Bronchial epithelial cell (primary cell): ENCODE measurements around the gene ZSCAN12. TPM values are rescaled to one million over a fixed set of nuclear protein-coding genes. Genes with fewer than 3 reads are reported as not detected.
A peak's percentile ranks its signal among the peaks of the same experiment; 100 is the strongest.

Experiments used
- DNase-seq: peaks from one replicate; pipeline ENCODE4 v3.0.0-alpha.2; 2010; ENCODE audit warnings: low read depth
- FAIRE-seq: peaks from 2 replicates; lab custom pipeline; 2011; peaks lifted over from hg19 to GRCh38; lab: Jason Lieb, UNC
- H3K27me3 ChIP-seq: 2 replicates; pipeline ENCODE4 v1.5.1; 2011; ENCODE audit warnings: low read length; ENCODE audit not compliant: control insufficient read depth, insufficient read depth
- H3K36me3 ChIP-seq: 2 replicates; pipeline ENCODE4 v1.5.1; 2011; ENCODE audit warnings: low read length; ENCODE audit not compliant: control insufficient read depth, insufficient read depth
- H3K4me3 ChIP-seq: 2 replicates; pipeline ENCODE4 v1.5.1; 2011; ENCODE audit warnings: mild to moderate bottlenecking, low read depth, low read length, control low read depth
- CTCF ChIP-seq: IDR thresholded peaks from 2 replicates; pipeline ENCODE4 v1.5.1; 2011; ENCODE audit warnings: mild to moderate bottlenecking, moderate library complexity, low read length, control low read depth, inconsistent platforms; ENCODE audit not compliant: insufficient read depth, severe bottlenecking
- total RNA-seq: library from RNA; depleted of rRNA; stranded (reverse); fragments of >200 nt; gene quantifications from 2 replicates; pipeline ENCODE4 v1.2.1, GENCODE V29; 2014

Gene ZSCAN12
- total RNA-seq, 1 donor from 2014 or later: 6.8 TPM

- no peak for FAIRE-seq
- DNase-seq: no peak
- no peaks in the 10 kb centered on the region for H3K27me3 ChIP-seq
- no peaks in the 10 kb centered on the region for H3K36me3 ChIP-seq
- no peak for TF ChIP-seq CTCF
- H3K4me3 ChIP-seq: no peak overlapping the region
Measured at GRCh38 chr6:28402197-28402596, 2.6 kb upstream of the ZSCAN12 start.

- DNase-seq: peak; percentile 82
- H3K36me3 ChIP-seq: no peaks in the 10 kb centered on the region
Measured at GRCh38 chr6:28401172-28401571, 1.6 kb upstream of the ZSCAN12 start.

GRCh38 chr6:28400122-28400451 is 540 bp upstream of the ZSCAN12 start:
- Histone ChIP-seq H3K27me3 (no peaks in the 10 kb centered on the region), H3K4me3 (peak overlapping the region; percentile 50), H3K36me3 (no peaks in the 10 kb centered on the region)
- FAIRE-seq: no peak
- DNase-seq: no peak
- no peak for TF ChIP-seq CTCF

More at GRCh38 chr6:28401172-28401571, 1.6 kb upstream of the ZSCAN12 start:
- no peak for FAIRE-seq
- no peak overlapping the region for H3K4me3 ChIP-seq
- no peaks in the 10 kb centered on the region for H3K27me3 ChIP-seq
- TF ChIP-seq CTCF: no peak

GRCh38 chr6:28395918-28396317 is 3.6 kb downstream of the ZSCAN12 start:
- Histone ChIP-seq H3K4me3 (no peak overlapping the region), H3K27me3 (no peaks in the 10 kb centered on the region), H3K36me3 (peaks cover 1% of the 10 kb centered on the region)
- DNase-seq (no peak), FAIRE-seq (no peak)
- TF ChIP-seq CTCF: no peak

GRCh38 chr6:28393912-28394662 is 5.5 kb downstream of the ZSCAN12 start:
- TF ChIP-seq CTCF: peak; percentile 11
- Histone ChIP-seq H3K4me3 (no peak overlapping the region), H3K27me3 (no peaks in the 10 kb centered on the region), H3K36me3 (peaks cover 1% of the 10 kb centered on the region)
- DNase-seq: no peak
- FAIRE-seq: no peak

- Histone ChIP-seq H3K36me3 (peaks cover 1% of the 10 kb centered on the region), H3K27me3 (no peaks in the 10 kb centered on the region), H3K4me3 (no peak overlapping the region)
- FAIRE-seq (no peak), DNase-seq (no peak)
- TF ChIP-seq CTCF: no peak
Measured at GRCh38 chr6:28390688-28391087, 8.9 kb downstream of the ZSCAN12 start.
